Gastrocnemius medialis (tissue), 4 donors: Measurements from ENCODE around the gene LAMA2. TPM values are rescaled to one million over a fixed set of nuclear protein-coding genes. Genes with fewer than 3 reads are reported as not detected.

Source experiments
- ATAC-seq, 2 donors: fragments of 150-250 bp; one replicate each; pipeline ENCODE4 v1.9.1; 2016
- DNase-seq, 2 donors: peaks; one replicate each; pipeline ENCODE4 v3.0.0-alpha.2; 2019
- H3K27ac ChIP-seq, 4 donors: fragments of 200-600 bp; sonication (generic); 1 replicate in 1 of 4; 2 replicates in 3 of 4; pipeline ENCODE4 v1.5.1; 2016 to 2018; ENCODE audit warnings: mild to moderate bottlenecking in 2 of 4, moderate library complexity in 1 of 4
- H3K27me3 ChIP-seq, 3 donors: fragments of 200-600 bp; sonication (generic) in 2 of 3; 1 replicate in 1 of 3; 2 replicates in 2 of 3; pipeline versions ENCODE4 v1.5.1 to v1.6.0; 2016 to 2019; ENCODE audit warnings: mild to moderate bottlenecking in 1 of 3, moderate library complexity in 1 of 3
- H3K36me3 ChIP-seq, 2 donors: fragments of 200-600 bp; sonication (generic) in 1 of 2; one replicate each; pipeline ENCODE4 v1.5.1; 2017 to 2018
- H3K4me1 ChIP-seq, 2 donors: fragments of 200-600 bp; sonication (generic) in 1 of 2; one replicate each; pipeline ENCODE4 v1.5.1; 2016 to 2017; ENCODE audit warnings: mild to moderate bottlenecking in 2 of 2
- H3K4me3 ChIP-seq, 4 donors: fragments of 200-600 bp; sonication (generic) in 3 of 4; 1 replicate in 1 of 4; 2 replicates in 3 of 4; pipeline ENCODE4 v1.5.1; 2016 to 2019; ENCODE audit warnings: mild to moderate bottlenecking in 2 of 4
- H3K9me3 ChIP-seq, 3 donors: fragments of 200-600 bp; sonication (generic) in 2 of 3; 1 replicate in 1 of 3; 2 replicates in 2 of 3; pipeline ENCODE4 v1.5.1; 2016 to 2019
- POLR2A ChIP-seq, 2 donors: fragments of 450-650 bp; IDR thresholded peaks; one replicate each; pipeline ENCODE4 v1.6.1; 2017; ENCODE audit warnings: antibody characterized with exemption in 2 of 2, mild to moderate bottlenecking in 2 of 2, moderate library complexity in 2 of 2
- in situ Hi-C, 4 donors: fragments of 200-750 bp; cut with MboI; loops; one replicate each; pipeline versions ENCODE4 v1.15.0 to v1.8.0; 2017; ENCODE audit warnings: low sequenced_read_pairs in 4 of 4
- intact Hi-C: fragments of 100-400 bp; cut with DNase I; formaldehyde crosslinking; loops from one replicate; pipeline ENCODE4 v1.15.1; 2023; ENCODE audit warnings: low total_unique reads
- total RNA-seq, 4 donors: library from RNA; depleted of rRNA; stranded (reverse); fragments of >200 nt; gene quantifications; one replicate each; pipeline versions ENCODE4 v1.1.0 to v1.2.3, GENCODE V29; 2016
- TF ChIP-seq, protein P1 (sequence below), 5 experiments: fragments of 450-650 bp in 3 of 5; fragments of 200-600 bp in 2 of 5; sonication (generic) in 2 of 5; IDR thresholded peaks in 4 of 5; conservative IDR thresholded peaks in 1 of 5; 1 replicate in 4 of 5; 2 replicates in 1 of 5; pipeline ENCODE4 v1.5.1; 2016 to 2019; ENCODE audit warnings: antibody characterized with exemption in 5 of 5, mild to moderate bottlenecking in 3 of 5, moderate library complexity in 3 of 5

LAMA2 gene
- total RNA-seq, 4 donors from 2014 or later = 52.9 to 113 (median 71.3) TPM

DNA sequence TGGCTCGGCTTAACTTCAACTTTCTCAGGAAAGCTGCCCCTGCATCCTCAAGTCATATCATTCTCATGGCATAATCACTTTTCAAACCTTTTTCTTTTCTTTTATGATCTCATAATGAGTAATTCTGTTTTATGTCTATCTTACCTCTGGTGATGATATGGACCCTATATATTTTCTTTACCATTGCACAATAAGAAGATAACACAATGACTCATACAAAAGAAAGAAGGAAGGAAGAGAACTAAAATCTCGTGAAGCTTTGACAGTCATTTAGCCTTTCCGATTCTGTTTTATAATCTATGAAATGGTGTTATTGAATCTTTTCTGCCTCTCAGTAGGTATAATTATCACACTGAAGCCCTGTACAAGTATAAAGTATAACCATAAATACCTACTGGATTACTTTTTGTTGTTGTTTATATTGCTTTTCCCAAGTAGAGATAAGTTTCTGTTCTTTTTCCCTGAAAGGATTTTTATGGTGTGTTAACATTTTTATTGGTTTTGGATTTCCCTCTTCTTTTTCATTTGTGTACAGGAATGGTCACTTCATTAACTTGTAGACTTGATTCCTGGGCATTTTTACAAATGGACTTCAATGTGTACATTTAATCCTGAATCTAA lies 300.9 kb downstream of the LAMA2 start:
- DNase-seq (no peak), ATAC-seq (no peak)
- intact Hi-C loops (no loop called here), in situ Hi-C loops (no loop called here)
- H3K36me3 ChIP-seq = no peaks in the 10 kb centered on the region
- no peak overlapping the region for H3K27ac ChIP-seq
- TF ChIP-seq, protein P1, sequence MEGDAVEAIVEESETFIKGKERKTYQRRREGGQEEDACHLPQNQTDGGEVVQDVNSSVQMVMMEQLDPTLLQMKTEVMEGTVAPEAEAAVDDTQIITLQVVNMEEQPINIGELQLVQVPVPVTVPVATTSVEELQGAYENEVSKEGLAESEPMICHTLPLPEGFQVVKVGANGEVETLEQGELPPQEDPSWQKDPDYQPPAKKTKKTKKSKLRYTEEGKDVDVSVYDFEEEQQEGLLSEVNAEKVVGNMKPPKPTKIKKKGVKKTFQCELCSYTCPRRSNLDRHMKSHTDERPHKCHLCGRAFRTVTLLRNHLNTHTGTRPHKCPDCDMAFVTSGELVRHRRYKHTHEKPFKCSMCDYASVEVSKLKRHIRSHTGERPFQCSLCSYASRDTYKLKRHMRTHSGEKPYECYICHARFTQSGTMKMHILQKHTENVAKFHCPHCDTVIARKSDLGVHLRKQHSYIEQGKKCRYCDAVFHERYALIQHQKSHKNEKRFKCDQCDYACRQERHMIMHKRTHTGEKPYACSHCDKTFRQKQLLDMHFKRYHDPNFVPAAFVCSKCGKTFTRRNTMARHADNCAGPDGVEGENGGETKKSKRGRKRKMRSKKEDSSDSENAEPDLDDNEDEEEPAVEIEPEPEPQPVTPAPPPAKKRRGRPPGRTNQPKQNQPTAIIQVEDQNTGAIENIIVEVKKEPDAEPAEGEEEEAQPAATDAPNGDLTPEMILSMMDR (IDR thresholded peaks at IDR 0.05 in 4 of 5, conservative IDR thresholded peaks at IDR 0.05 in 1 of 5) = no peak
- TF ChIP-seq POLR2A (IDR thresholded peaks at IDR 0.05) = no peak
- no peaks in the 10 kb centered on the region for H3K9me3 ChIP-seq
- no peak overlapping the region for H3K4me3 ChIP-seq
- H3K4me1 ChIP-seq = no peaks in the 10 kb centered on the region
- no peaks in the 10 kb centered on the region for H3K27me3 ChIP-seq

DNA sequence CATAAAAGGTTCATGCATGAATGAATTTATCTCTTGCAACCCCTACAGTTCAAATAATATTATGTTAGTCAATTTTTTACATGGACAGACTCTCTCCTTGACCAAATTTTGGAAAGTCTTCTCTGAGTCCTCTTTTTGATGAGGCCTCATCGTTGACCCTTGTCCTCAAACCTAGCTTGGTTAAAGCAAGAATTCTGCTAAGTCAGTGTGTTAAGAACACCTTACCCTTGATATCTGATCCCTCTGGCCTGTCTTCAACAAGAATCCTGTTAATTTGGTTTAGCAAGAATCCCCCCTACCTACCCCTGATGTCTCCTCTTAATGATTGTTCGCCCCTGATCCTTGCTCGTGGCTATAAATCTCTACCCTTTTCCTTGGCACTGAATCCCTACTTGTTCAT lies 301.4 kb downstream of the LAMA2 start:
- ATAC-seq (no peak), DNase-seq (no peak)
- Histone ChIP-seq H3K36me3 (no peaks in the 10 kb centered on the region), H3K27ac (no peak overlapping the region), H3K4me1 (no peaks in the 10 kb centered on the region), H3K4me3 (no peak overlapping the region), H3K27me3 (no peaks in the 10 kb centered on the region), H3K9me3 (no peaks in the 10 kb centered on the region)
- TF ChIP-seq, protein P1 (IDR thresholded peaks at IDR 0.05 in 4 of 5, conservative IDR thresholded peaks at IDR 0.05 in 1 of 5) = no peak
- in situ Hi-C loops = no loop called here
- intact Hi-C loops = no loop called here

DNA sequence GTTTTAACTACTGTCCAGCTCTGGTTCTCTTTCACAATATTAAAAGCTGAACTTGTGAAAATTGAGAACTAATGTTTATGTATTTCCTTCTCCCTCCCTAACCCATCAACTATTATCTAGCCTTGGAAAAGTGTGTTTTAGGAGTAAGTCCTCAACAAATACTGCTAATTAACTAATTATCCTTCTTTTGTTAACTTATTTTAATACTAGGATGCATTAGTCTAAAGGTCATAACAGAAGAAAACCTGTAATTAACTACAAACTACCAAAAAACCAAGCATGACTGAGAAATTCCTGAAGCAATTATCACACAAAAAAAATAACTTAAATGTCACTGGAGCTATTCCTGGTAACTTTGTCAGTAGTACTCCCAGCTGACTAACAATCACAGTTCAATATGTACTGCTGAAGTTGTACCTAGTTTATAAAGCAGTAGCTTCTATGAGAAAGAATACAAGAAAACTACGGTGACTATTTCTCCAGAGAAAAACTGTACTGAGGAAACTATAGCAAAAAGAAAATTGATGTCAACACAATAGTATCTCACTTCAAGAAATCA lies 301.9 kb downstream of the LAMA2 start:
- TF ChIP-seq POLR2A (IDR thresholded peaks at IDR 0.05) = no peak
- TF ChIP-seq, protein P1 (IDR thresholded peaks at IDR 0.05 in 4 of 5, conservative IDR thresholded peaks at IDR 0.05 in 1 of 5) = no peak
- Histone ChIP-seq H3K27me3 (no peaks in the 10 kb centered on the region), H3K36me3 (no peaks in the 10 kb centered on the region), H3K9me3 (no peaks in the 10 kb centered on the region), H3K4me1 (no peaks in the 10 kb centered on the region), H3K27ac (no peak overlapping the region), H3K4me3 (no peak overlapping the region)
- DNase-seq (no peak), ATAC-seq (no peak)
- in situ Hi-C loops (no loop called here), intact Hi-C loops (no loop called here)

DNA sequence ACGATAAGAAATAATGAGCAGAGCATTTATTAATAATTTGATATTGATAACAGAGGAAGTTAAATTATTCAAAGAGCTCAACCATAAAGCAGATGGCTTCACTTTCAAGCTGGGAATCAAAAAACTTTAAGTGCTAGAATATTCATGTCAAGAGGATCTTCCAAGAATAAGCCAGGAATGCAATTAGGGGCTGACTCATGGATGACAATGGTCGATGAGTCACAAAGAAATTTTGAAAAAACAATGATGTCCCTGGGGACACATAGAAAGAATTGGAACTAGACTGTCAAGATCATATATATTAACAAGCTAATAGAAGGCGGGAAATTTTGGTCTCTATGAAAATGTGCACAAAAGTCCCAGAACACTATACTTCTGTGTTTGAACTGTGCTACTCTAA lies 304.1 kb downstream of the LAMA2 start:
- Histone ChIP-seq H3K4me3 (no peak overlapping the region), H3K36me3 (no peaks in the 10 kb centered on the region), H3K4me1 (no peaks in the 10 kb centered on the region), H3K27me3 (no peaks in the 10 kb centered on the region), H3K27ac (no peak overlapping the region), H3K9me3 (no peaks in the 10 kb centered on the region)
- DNase-seq (no peak), ATAC-seq (no peak)
- TF ChIP-seq, protein P1 (IDR thresholded peaks at IDR 0.05 in 4 of 5, conservative IDR thresholded peaks at IDR 0.05 in 1 of 5) = no peak
- TF ChIP-seq POLR2A (IDR thresholded peaks at IDR 0.05) = no peak
- in situ Hi-C loops (no loop called here), intact Hi-C loops (no loop called here)

DNA sequence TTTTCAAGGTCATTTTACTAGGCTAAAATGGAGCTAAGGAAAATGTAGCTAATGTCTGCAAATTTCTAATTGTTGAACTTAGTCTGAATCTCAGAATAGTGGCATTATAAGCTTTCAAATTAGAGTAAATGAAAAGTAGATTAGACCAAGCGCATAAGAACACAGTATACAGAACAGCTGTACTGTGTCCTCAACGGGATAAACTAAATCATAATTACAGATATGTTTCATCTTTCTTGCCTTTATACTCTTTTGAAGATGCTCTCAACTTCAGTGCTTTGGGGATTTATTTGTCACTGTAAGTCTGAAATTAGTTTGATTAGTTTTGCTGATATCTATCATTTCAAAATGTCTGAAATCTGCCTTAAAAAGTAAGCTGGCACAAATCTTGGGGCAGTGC lies 305.4 kb downstream of the LAMA2 start:
- Histone ChIP-seq H3K4me1 (no peaks in the 10 kb centered on the region), H3K27me3 (no peaks in the 10 kb centered on the region), H3K4me3 (no peak overlapping the region), H3K36me3 (no peaks in the 10 kb centered on the region), H3K9me3 (no peaks in the 10 kb centered on the region), H3K27ac (no peak overlapping the region)
- intact Hi-C loops (no loop called here), in situ Hi-C loops (no loop called here)
- no peak for TF ChIP-seq POLR2A (IDR thresholded peaks at IDR 0.05)
- TF ChIP-seq, protein P1 (IDR thresholded peaks at IDR 0.05 in 4 of 5, conservative IDR thresholded peaks at IDR 0.05 in 1 of 5) = no peak
- ATAC-seq (no peak), DNase-seq (no peak)
